Karpas-422 (cell line): ENCODE results near the gene RXRB. TPM values are rescaled to one million over a fixed set of nuclear protein-coding genes. Genes with fewer than 3 reads are reported as not detected.
"Not testable (repeated sequence)": the region's sequence is repeated elsewhere in the genome, so short reads cannot be mapped to it uniquely, and the experiment has no call there.

Experiments
- DNase-seq: peaks from one replicate; pipeline ENCODE4 v3.0.0-alpha.2; 2015
- H2AFZ ChIP-seq: fragments of 200-600 bp; sonication (generic); 2 replicates; pipeline ENCODE4 v1.6.1; 2014; ENCODE audit warnings: antibody characterized with exemption, low read length, mixed read lengths
- H3K27ac ChIP-seq: fragments of 200-600 bp; sonication (generic); 2 replicates; pipeline ENCODE4 v1.5.1; 2014; ENCODE audit warnings: mild to moderate bottlenecking, low read length, moderate library complexity
- H3K27me3 ChIP-seq: fragments of 200-600 bp; sonication (generic); 2 replicates; pipeline ENCODE4 v1.6.1; 2014; ENCODE audit warnings: low read length, mixed read lengths
- H3K36me3 ChIP-seq: fragments of 200-600 bp; sonication (generic); 2 replicates; pipeline ENCODE4 v1.6.1; 2014; ENCODE audit warnings: low read length, mixed read lengths; ENCODE audit not compliant: insufficient read depth
- H3K4me1 ChIP-seq: fragments of 200-600 bp; sonication (generic); 2 replicates; pipeline ENCODE4 v1.6.1; 2014; ENCODE audit warnings: mild to moderate bottlenecking, low read length, mixed read lengths
- H3K4me2 ChIP-seq: fragments of 200-600 bp; sonication (generic); 2 replicates; pipeline ENCODE4 v1.6.1; 2014; ENCODE audit warnings: low read length, low read depth, mild to moderate bottlenecking; ENCODE audit not compliant: poor library complexity, severe bottlenecking
- H3K4me3 ChIP-seq: fragments of 200-600 bp; sonication (generic); 2 replicates; pipeline ENCODE4 v1.5.1; 2014; ENCODE audit warnings: mild to moderate bottlenecking, antibody characterized with exemption, low read length, mixed read lengths
- H3K79me2 ChIP-seq: fragments of 200-600 bp; sonication (generic); 2 replicates; pipeline ENCODE4 v1.6.1; 2014; ENCODE audit warnings: mild to moderate bottlenecking, low read length, mixed read lengths
- H3K9ac ChIP-seq: fragments of 200-600 bp; sonication (generic); 2 replicates; pipeline ENCODE4 v1.6.0; 2014; ENCODE audit warnings: low read length
- H3K9me2 ChIP-seq: fragments of 200-600 bp; sonication (generic), shearing (Covaris generic); replicated peaks from 2 replicates; pipeline ENCODE4 v1.6.0; 2014; ENCODE audit warnings: mild to moderate bottlenecking, low read length, moderate library complexity; ENCODE audit not compliant: insufficient read depth
- H3K9me3 ChIP-seq: fragments of 300-700, 200-600 bp; sonication (generic); 2 replicates; pipeline ENCODE4 v1.6.1; 2014; ENCODE audit warnings: low read length, mixed read lengths
- H4K20me1 ChIP-seq: fragments of 200-600 bp; sonication (generic); 2 replicates; pipeline ENCODE4 v1.6.1; 2014; ENCODE audit warnings: mild to moderate bottlenecking, antibody characterized with exemption, low read length, low read depth; ENCODE audit not compliant: insufficient read depth
- total RNA-seq: library from RNA; depleted of rRNA; stranded (reverse); fragments of >200 nt; shearing (Covaris generic); gene quantifications from 2 replicates; pipeline ENCODE4 v1.2.3, GENCODE V29; 2014; ENCODE audit warnings: low replicate concordance

RXRB gene
- total RNA-seq, 1 experiment from 2014 or later, result 26.2 TPM

DNA sequence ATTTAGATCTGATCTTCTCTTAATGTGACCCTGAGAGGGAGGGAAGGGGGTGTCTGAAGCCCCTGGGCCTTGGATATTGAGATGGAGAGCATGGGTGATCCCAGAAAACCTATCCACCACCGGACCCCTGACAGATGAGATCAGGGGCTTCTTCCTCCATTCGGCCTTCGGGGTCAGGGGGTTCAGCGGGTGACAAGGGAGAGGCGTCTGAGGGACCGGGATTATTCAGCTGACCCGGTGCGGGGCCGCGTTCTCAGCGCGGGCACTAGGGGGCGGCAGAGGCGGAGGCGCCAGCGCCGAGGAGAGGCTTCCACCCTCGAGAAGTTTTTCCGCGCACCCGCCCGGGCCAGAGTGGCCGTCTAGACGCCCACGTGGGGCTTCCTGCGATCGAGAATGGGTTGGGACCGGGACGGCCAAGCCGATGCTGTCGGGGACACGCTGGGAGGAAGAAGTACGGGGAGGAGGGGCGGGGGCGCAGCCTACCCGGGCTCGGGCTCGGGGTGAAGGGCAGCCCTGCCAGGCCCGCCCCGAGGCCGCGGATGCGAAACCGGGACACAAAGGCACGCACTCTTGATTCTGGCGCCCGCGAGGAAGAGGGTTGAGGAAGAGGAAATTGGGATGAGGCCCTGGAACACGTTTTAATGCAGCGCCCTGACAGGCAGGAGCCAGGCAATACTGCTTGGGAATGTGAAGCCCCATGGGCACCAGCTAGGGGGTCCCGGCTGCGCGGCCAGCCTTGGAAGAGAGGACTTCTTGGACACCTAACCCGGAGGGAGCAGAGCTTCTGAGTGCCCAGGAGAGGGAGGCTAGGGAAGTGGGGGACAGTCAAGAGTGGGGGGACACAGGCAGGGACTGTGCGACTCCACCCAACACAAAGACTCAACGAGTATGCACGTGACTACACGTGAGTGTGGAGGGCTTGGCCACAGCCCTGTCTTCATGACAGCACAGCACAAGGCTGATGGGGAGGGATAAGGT is 38.8 kb downstream of the RXRB start:
- Histone ChIP-seq H3K27ac (no peak overlapping the region), H3K4me3 (peak overlapping the region; percentile 58), H3K27me3 (no peaks in the 10 kb centered on the region), H3K36me3 (no peaks in the 10 kb centered on the region), H4K20me1 (no peaks in the 10 kb centered on the region), H2AFZ (peak overlapping the region; percentile 97; the same call in 1 of the 2 replicates), H3K9me2 (no peaks in the 10 kb centered on the region), H3K9me3 (no peaks in the 10 kb centered on the region), H3K4me1 (peaks cover 13% of the 10 kb centered on the region), H3K4me2 (peak overlapping the region; percentile 71), H3K9ac (peak overlapping the region; percentile 69), H3K79me2 (no peaks in the 10 kb centered on the region)
- peak; percentile 90 for DNase-seq

DNA sequence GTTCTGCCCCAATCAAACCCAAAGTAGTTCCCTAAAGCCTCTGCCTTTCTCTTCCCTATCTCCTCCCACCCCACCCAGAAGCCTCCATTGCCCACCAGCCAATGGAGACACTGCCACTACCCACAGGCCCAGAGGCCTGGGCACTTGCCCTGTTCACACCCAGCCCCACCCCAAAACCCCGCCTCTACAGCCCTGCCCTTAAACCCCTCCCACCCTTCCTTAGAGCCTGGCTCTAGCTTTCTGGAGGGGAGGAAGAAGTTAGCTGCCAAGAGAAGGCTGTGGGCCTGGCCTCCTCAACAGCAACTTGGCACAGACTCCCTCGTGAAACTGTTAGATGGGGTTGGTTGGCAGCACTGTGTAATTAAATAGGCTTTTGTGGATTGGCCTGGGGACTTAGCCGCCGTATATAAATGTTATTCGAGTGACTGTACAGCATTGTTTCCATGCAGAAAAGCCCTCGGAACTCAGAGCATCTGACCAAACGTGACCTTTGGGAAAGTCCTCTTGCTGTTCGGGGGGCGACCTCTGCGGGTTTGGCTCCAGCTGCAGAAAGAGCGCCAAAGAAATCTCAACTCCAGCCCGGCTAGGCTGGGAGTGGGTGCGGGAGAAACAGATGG is 39.6 kb downstream of the RXRB start:
- Histone ChIP-seq H3K36me3 (no peaks in the 10 kb centered on the region), H3K27me3 (no peaks in the 10 kb centered on the region), H4K20me1 (no peaks in the 10 kb centered on the region), H3K9me2 (no peaks in the 10 kb centered on the region), H3K4me2 (peak overlapping the region; percentile 71), H3K79me2 (no peaks in the 10 kb centered on the region), H3K9me3 (no peaks in the 10 kb centered on the region), H2AFZ (no peak overlapping the region), H3K27ac (no peak overlapping the region), H3K4me3 (no peak overlapping the region), H3K9ac (no peak overlapping the region), H3K4me1 (peaks cover 13% of the 10 kb centered on the region)
- peak; percentile 62 for DNase-seq

DNA sequence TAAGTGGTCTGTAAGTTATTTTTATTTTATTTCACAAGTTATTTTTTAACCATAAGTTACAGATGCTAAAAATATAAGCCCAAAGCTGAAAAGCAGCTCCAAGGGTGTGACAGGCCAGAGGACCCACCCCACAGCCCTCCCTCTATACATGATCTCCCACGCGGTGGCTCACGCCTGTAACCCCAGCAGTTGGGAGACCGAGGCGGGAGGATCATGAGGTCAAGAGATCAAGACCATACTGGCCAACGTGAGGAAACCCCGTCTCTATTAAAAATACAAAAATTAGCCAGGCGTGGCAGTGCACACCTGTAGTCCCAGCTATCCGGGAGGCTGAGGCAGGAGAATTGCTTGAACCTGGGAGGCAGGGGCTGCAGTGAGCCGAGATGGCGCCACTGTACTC is 40.4 kb downstream of the RXRB start:
- Histone ChIP-seq H3K4me2 (no peak overlapping the region), H3K9ac (no peak overlapping the region), H3K4me3 (no peak overlapping the region), H4K20me1 (no peaks in the 10 kb centered on the region), H3K27ac (no peak overlapping the region), H2AFZ (no peak overlapping the region), H3K9me3 (no peaks in the 10 kb centered on the region), H3K36me3 (no peaks in the 10 kb centered on the region), H3K79me2 (no peaks in the 10 kb centered on the region), H3K9me2 (no peaks in the 10 kb centered on the region), H3K27me3 (no peaks in the 10 kb centered on the region), H3K4me1 (peaks cover 13% of the 10 kb centered on the region)
- no peak for DNase-seq

DNA sequence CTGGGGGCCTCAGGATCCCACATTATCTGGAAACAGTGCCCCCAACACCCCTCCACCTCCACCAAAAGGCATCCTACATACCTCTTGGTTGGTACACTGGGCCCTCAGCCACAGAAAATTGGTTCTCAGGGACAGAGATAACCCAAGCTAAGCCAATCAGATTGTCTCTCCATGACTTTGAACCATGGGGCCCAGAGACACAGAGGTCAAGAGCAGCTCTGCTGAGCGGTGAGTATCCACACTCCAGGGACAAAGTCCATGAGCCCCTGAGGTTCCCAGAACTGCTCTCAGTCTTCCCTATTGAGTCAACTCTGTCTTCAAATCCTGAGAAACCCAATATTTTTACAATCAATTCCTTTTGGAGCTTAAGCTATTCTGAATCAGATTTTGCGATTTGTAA is 43.5 kb downstream of the RXRB start:
- Histone ChIP-seq H3K4me3 (no peak overlapping the region), H3K9ac (no peak overlapping the region), H3K27ac (no peak overlapping the region), H3K4me1 (peaks cover 7% of the 10 kb centered on the region), H3K9me2 (no peaks in the 10 kb centered on the region), H3K36me3 (no peaks in the 10 kb centered on the region), H4K20me1 (no peaks in the 10 kb centered on the region), H2AFZ (no peak overlapping the region), H3K4me2 (no peak overlapping the region), H3K27me3 (no peaks in the 10 kb centered on the region), H3K79me2 (no peaks in the 10 kb centered on the region), H3K9me3 (no peaks in the 10 kb centered on the region)
- DNase-seq, result no peak

DNA sequence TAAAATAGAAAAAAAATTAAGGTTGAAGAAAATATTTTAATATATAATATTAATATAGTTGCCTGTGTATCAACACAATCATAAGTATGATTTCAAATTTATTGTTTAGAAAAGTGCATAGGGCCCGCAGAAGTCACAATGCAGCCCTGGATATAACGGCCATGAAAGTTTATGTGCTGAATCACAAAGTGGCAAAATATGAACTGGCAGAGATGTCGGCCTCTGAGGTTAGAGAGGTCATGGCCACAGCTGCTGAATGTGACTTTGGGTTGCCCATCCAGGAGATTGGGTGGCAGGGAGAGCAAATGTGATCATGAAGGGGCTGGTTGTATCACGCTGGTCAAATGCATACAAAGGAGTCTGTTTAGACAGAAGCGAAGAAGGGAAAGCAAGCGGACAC is 43.9 kb downstream of the RXRB start:
- Histone ChIP-seq H3K36me3 (no peaks in the 10 kb centered on the region), H3K9me3 (peaks cover under 1% of the 10 kb centered on the region), H3K27ac (no peak overlapping the region), H2AFZ (no peak overlapping the region), H3K4me1 (peaks cover 3% of the 10 kb centered on the region), H3K9me2 (no peaks in the 10 kb centered on the region), H3K27me3 (no peaks in the 10 kb centered on the region), H4K20me1 (no peaks in the 10 kb centered on the region), H3K79me2 (no peaks in the 10 kb centered on the region), H3K9ac (no peak overlapping the region), H3K4me3 (no peak overlapping the region), H3K4me2 (no peak overlapping the region)
- DNase-seq, result no peak

DNA sequence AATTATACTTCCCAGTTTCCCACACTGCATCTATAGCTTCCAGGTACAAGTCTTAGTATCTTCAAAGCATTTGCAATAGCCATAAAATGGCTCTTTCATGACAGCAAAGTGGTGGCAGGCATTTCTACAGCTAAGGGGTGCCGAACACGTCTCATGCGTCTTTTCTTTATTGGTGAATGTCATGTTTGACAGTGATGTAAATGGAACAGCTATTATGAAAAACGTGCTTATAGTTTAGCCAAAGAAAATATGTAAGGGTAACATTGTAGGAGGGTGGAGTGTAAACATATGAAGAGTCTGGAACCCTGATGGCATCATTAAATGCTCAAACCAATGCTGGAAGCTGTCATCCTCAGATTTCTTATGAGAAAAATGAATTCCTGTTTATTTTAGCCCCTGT is 46.1 kb downstream of the RXRB start:
- Histone ChIP-seq H3K4me2 (no peak overlapping the region), H3K27ac (no peak overlapping the region), H3K9ac (no peak overlapping the region), H3K9me3 (peaks cover 4% of the 10 kb centered on the region), H3K4me1 (no peaks in the 10 kb centered on the region), H3K36me3 (no peaks in the 10 kb centered on the region), H4K20me1 (no peaks in the 10 kb centered on the region), H3K9me2 (no peaks in the 10 kb centered on the region), H2AFZ (no peak overlapping the region), H3K79me2 (no peaks in the 10 kb centered on the region), H3K4me3 (no peak overlapping the region), H3K27me3 (no peaks in the 10 kb centered on the region)
- no peak for DNase-seq

DNA sequence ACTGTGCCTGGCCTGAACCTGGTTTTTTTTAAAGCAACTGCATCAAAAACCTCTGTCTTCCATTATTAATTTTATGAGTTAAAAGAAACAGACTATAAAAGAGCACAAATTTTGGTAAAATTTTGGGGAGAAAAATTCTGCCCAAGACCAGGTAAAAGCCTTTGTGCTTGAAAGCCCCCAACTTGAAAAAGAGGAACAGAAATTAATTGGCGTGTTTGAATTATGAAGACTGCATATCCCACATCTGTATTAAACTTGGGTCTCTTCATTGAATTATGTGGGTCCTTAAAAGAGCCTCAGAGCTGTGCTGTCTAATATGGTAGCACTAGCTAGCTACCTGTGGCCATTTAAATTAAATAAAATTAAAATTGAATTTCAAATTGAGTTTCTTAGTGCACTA is 49.4 kb downstream of the RXRB start:
- Histone ChIP-seq H4K20me1 (no peaks in the 10 kb centered on the region), H3K36me3 (no peaks in the 10 kb centered on the region), H3K4me1 (no peaks in the 10 kb centered on the region), H3K9me2 (no peaks in the 10 kb centered on the region), H3K27ac (no peak overlapping the region), H2AFZ (no peak overlapping the region), H3K9me3 (peaks cover 4% of the 10 kb centered on the region), H3K79me2 (no peaks in the 10 kb centered on the region), H3K9ac (no peak overlapping the region), H3K4me2 (no peak overlapping the region), H3K4me3 (no peak overlapping the region), H3K27me3 (no peaks in the 10 kb centered on the region)
- no peak for DNase-seq

DNA sequence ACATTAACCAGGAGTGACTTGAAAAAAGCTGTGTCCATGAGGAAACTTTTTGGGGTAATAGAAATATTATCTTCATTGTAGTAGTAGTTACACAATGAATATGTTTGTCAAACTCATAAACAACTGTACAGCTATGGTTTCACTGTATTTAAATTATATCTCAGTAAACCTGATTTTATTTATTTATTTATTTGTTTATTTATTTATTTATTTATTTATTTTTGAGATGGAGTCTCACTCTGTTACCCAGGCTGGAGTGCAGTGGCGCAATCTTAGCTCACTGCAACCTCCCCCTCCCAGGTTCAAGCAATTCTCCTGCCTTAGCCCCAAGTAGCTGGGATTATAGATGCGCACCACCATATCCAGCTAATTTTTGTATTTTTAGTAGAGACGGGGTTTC is 49.9 kb downstream of the RXRB start:
- H4K20me1 ChIP-seq, H3K79me2 ChIP-seq, DNase-seq, H3K4me2 ChIP-seq, H3K27ac ChIP-seq, H3K27me3 ChIP-seq, H2AFZ ChIP-seq, H3K9me3 ChIP-seq, H3K9ac ChIP-seq, H3K4me3 ChIP-seq, H3K4me1 ChIP-seq, H3K36me3 ChIP-seq, H3K9me2 ChIP-seq: not testable (repeated sequence)
